ENCODE results near the gene ZNF212.

- no peak for TF ChIP-seq CTCF (IDR thresholded peaks at IDR 0.05)
- TF ChIP-seq POLR2A (IDR thresholded peaks at IDR 0.05): no peak
These were observed 47.6 kb upstream of the ZNF212 start for GRCh38 chr7:149191851-149192250.
